B cell (primary cell): ENCODE measurements around the gene ERBIN. TPM values are rescaled to one million over a fixed set of nuclear protein-coding genes. Genes with fewer than 3 reads are reported as not detected.
"Not testable (repeated sequence)": the region's sequence is repeated elsewhere in the genome, so short reads cannot be mapped to it uniquely, and the experiment has no call there.

Experiments used
- ATAC-seq: fragments of 200-7000 bp; cut with Tn5 transposase; one replicate; pipeline ENCODE4 v1.10.0; 2021; ENCODE audit warnings: low read depth, mild to moderate bottlenecking, moderate number of reproducible peaks, moderate library complexity
- CTCF ChIA-PET: fragments of 350-600 bp; sonication (Branson Sonifier 250); formaldehyde crosslinking; loops from one replicate; lab custom pipeline; 2021; ENCODE audit warnings: antibody characterized with exemption, inconsistent platforms; lab: Charles Lee
- POLR2A ChIA-PET: fragments of 350-600 bp; sonication (Branson Sonifier 250); formaldehyde crosslinking; loops from one replicate; lab custom pipeline; 2021; ENCODE audit warnings: antibody characterized with exemption; lab: Charles Lee
- DNase-seq: peaks from one replicate; pipeline ENCODE4 v3.0.0; 2013
- H2AFZ ChIP-seq: 2 replicates; pipeline ENCODE4 v1.6.1; 2012; ENCODE audit warnings: mild to moderate bottlenecking, low read depth, low read length; ENCODE audit not compliant: insufficient read depth, poor library complexity, severe bottlenecking
- H3K27ac ChIP-seq, 2 donors: 1 replicate in 1 of 2; 2 replicates in 1 of 2; pipeline ENCODE4 v1.5.1; 2012 to 2013; ENCODE audit warnings: low read length in 2 of 2, mild to moderate bottlenecking in 2 of 2, moderate library complexity in 1 of 2
- H3K27me3 ChIP-seq, 4 experiments: fragments of 200-600 bp in 1 of 4; sonication (generic) in 1 of 4; replicated peaks in 1 of 4; 1 replicate in 2 of 4; 2 replicates in 2 of 4; pipeline versions ENCODE4 v1.6.1 to v1.7.0; 2013 to 2016; ENCODE audit warnings: low read length in 3 of 4, mild to moderate bottlenecking in 2 of 4, mixed read lengths in 1 of 4, moderate library complexity in 1 of 4; ENCODE audit not compliant: insufficient read depth in 4 of 4, control insufficient read depth in 3 of 4; ENCODE audit errors: control extremely low read depth in 1 of 4
- H3K36me3 ChIP-seq, 2 experiments: replicated peaks in 1 of 2; 1 replicate in 1 of 2; 2 replicates in 1 of 2; pipeline versions ENCODE4 v1.6.1 to v1.7.1; 2013; ENCODE audit warnings: low read length in 1 of 2; ENCODE audit not compliant: insufficient read depth in 2 of 2, control insufficient read depth in 1 of 2; ENCODE audit errors: control extremely low read depth in 1 of 2, extremely low read depth in 1 of 2
- H3K4me1 ChIP-seq, 2 donors: fragments of 200-600 bp in 1 of 2; sonication (generic) in 1 of 2; 1 replicate in 1 of 2; 2 replicates in 1 of 2; pipeline versions ENCODE4 v1.5.1 to v1.6.1; 2013 to 2017; ENCODE audit warnings: low read length in 2 of 2; ENCODE audit not compliant: control insufficient read depth in 2 of 2, insufficient read depth in 2 of 2
- H3K4me2 ChIP-seq: replicated peaks from 2 replicates; pipeline ENCODE3; 2012; ENCODE audit warnings: mild to moderate bottlenecking, low read depth, low read length; ENCODE audit not compliant: poor library complexity, severe bottlenecking
- H3K4me3 ChIP-seq, 5 experiments: fragments of 200-600 bp in 1 of 5; sonication (generic) in 1 of 5; 1 replicate in 3 of 5; 2 replicates in 2 of 5; pipeline versions ENCODE4 v1.5.1 to v1.7.0; 2011 to 2016; ENCODE audit warnings: low read length in 4 of 5, mild to moderate bottlenecking in 4 of 5, low read depth in 2 of 5, control low read depth in 1 of 5, moderate library complexity in 1 of 5; ENCODE audit not compliant: insufficient read depth in 1 of 5; ENCODE audit errors: control extremely low read depth in 1 of 5, extremely low read depth in 1 of 5
- H3K79me2 ChIP-seq: fragments of 200-600 bp; sonication (generic); one replicate; pipeline ENCODE4 v1.6.0; 2016; ENCODE audit warnings: low read length; ENCODE audit not compliant: control insufficient read depth, insufficient read depth
- H3K9ac ChIP-seq: fragments of 200-600 bp; sonication (generic); 2 replicates; pipeline ENCODE4 v1.6.1; 2017; ENCODE audit warnings: mild to moderate bottlenecking, low read length, moderate library complexity
- H3K9me3 ChIP-seq, 3 donors: one replicate each; pipeline versions ENCODE4 v1.6.1 to v1.7.1; 2013; ENCODE audit warnings: low read length in 2 of 3; ENCODE audit not compliant: control insufficient read depth in 2 of 3, insufficient read depth in 1 of 3; ENCODE audit errors: control extremely low read depth in 1 of 3
- H4K20me1 ChIP-seq: 2 replicates; pipeline ENCODE4 v1.6.0; 2012; ENCODE audit warnings: mild to moderate bottlenecking, low read length; ENCODE audit not compliant: insufficient read depth, control insufficient read depth, poor library complexity, severe bottlenecking
- H3K27ac Mint-ChIP-seq: one replicate; pipeline ENCODE4 v1.8.0; 2021; ENCODE audit warnings: mixed read lengths
- H3K27me3 Mint-ChIP-seq: one replicate; pipeline ENCODE4 v1.8.0; 2021; ENCODE audit warnings: mixed read lengths
- H3K4me1 Mint-ChIP-seq: one replicate; pipeline ENCODE4 v1.8.0; 2021; ENCODE audit warnings: mixed read lengths
- H3K4me3 Mint-ChIP-seq: one replicate; pipeline ENCODE4 v1.8.0; 2021; ENCODE audit warnings: mixed read lengths
- H3K9me3 Mint-ChIP-seq: one replicate; pipeline ENCODE4 v1.8.0; 2022; ENCODE audit warnings: mixed read lengths; ENCODE audit not compliant: insufficient read depth
- EZH2 ChIP-seq: IDR thresholded peaks from 2 replicates; pipeline ENCODE4 v1.6.1; 2012; ENCODE audit warnings: borderline replicate concordance, low read depth, mild to moderate bottlenecking, moderate library complexity, low read length; ENCODE audit not compliant: insufficient read depth, poor library complexity, severe bottlenecking
- WGBS: methylation state at CpG from one replicate; pipeline ENCODE4 v1.1.5; 2013; ENCODE audit warnings: missing lambda C conversion rate; ENCODE audit not compliant: insufficient coverage; 5-methylcytosine and 5-hydroxymethylcytosine counted together
- intact Hi-C: fragments of 100-400 bp; cut with micrococcal nuclease; formaldehyde crosslinking; loops from one replicate; pipeline ENCODE4 v1.10.0; 2022
- polyA plus RNA-seq: library from polyadenylated mRNA; depleted of rRNA; stranded (reverse); fragments of >200 nt; gene quantifications from 2 replicates; pipeline ENCODE4 v1.2.3, GENCODE V29; 2012
- total RNA-seq, 2 donors: library from RNA; stranded (reverse); fragments of 120-200 nt in 1 of 2; gene quantifications; 1 replicate in 1 of 2; 2 replicates in 1 of 2; pipeline versions ENCODE4 v1.2.3 to v1.2.4, GENCODE V29; 2013 to 2022
- TF ChIP-seq, protein P1 (sequence below): fragments of 200-600 bp; IDR thresholded peaks from one replicate; pipeline ENCODE4 v1.8.0; 2022; ENCODE audit warnings: antibody characterized with exemption, mild to moderate bottlenecking

The ERBIN gene
- total and polyA plus RNA-seq, 2 donors (not counting 1 experiment from before 2014, with no cell fraction given) = 27.7 to 106 TPM

DNA sequence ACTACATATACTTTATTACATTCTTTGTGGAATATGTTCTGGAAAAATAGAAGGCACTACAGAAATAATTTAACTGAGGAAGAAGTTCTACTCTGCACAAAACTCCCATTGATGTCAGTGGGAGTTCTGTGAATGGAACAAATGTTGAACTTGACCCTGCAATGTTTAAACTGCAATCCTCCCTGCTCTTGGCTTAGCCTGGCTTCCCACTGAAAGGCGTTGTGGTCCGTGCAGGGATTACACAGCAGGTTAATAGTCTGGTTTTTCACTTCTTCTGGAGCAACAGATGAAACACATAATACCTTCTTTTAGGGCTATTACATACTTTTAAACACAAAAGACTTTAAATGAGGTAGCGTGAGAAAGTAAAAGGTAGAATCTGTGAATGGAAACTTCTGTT is 12.9 kb upstream of the ERBIN start:
- no peaks in the 10 kb centered on the region for H3K27me3 Mint-ChIP-seq
- Histone ChIP-seq H3K36me3 (no peaks in the 10 kb centered on the region), H3K9ac (no peak overlapping the region), H4K20me1 (no peaks in the 10 kb centered on the region), H3K9me3 (no peaks in the 10 kb centered on the region), H3K27ac (no peak overlapping the region), H3K4me2 (no peak overlapping the region), H3K4me3 (no peak overlapping the region), H3K4me1 (peaks cover 4 to 11% of the 10 kb centered on the region in 2 donors), H3K27me3 (no peaks in the 10 kb centered on the region), H2AFZ (no peak overlapping the region), H3K79me2 (no peaks in the 10 kb centered on the region)
- H3K4me1 Mint-ChIP-seq = peaks cover 16% of the 10 kb centered on the region
- intact Hi-C loops = no loop called here
- ChIA-PET CTCF (no interaction called here), POLR2A (no interaction called here)
- H3K9me3 Mint-ChIP-seq = no peaks in the 10 kb centered on the region
- H3K4me3 Mint-ChIP-seq = no peak overlapping the region
- TF ChIP-seq EZH2 = no peak
- TF ChIP-seq, protein P1, sequence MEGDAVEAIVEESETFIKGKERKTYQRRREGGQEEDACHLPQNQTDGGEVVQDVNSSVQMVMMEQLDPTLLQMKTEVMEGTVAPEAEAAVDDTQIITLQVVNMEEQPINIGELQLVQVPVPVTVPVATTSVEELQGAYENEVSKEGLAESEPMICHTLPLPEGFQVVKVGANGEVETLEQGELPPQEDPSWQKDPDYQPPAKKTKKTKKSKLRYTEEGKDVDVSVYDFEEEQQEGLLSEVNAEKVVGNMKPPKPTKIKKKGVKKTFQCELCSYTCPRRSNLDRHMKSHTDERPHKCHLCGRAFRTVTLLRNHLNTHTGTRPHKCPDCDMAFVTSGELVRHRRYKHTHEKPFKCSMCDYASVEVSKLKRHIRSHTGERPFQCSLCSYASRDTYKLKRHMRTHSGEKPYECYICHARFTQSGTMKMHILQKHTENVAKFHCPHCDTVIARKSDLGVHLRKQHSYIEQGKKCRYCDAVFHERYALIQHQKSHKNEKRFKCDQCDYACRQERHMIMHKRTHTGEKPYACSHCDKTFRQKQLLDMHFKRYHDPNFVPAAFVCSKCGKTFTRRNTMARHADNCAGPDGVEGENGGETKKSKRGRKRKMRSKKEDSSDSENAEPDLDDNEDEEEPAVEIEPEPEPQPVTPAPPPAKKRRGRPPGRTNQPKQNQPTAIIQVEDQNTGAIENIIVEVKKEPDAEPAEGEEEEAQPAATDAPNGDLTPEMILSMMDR = no peak
- no peak overlapping the region for H3K27ac Mint-ChIP-seq
- 60% methylated on average over 2 of the region's 3 CpGs for WGBS
- no peak for DNase-seq
- no peak for ATAC-seq

DNA sequence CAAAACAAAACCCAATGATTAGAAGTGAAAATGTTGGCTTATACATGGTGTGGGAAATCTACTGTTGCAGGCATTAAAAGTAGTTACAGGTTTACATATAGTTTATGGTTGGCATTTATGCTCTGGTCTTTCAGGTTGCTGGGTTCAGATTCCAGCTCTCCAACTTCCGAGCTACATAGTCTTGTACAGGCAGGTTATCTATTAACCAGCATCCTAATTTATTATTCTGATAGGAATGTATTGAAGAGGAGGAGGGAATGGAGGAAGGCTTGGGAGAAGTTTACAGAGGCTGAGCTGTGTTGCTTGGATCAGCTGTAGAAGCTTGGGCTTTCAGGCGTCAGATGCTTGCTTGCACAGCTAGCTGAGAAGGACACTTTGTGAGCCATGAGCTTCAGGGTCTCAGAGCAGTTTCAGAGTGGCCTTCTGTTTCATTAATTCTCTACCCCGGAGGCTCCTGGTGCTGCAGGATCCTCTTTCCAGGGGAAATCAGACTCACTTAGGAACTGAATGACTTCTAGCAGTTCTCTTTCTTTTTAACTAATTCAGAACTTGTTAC is 11.7 kb upstream of the ERBIN start:
- Histone ChIP-seq H3K36me3 (no peaks in the 10 kb centered on the region), H3K27ac (no peak overlapping the region), H4K20me1 (no peaks in the 10 kb centered on the region), H2AFZ (no peak overlapping the region), H3K4me2 (no peak overlapping the region), H3K9ac (no peak overlapping the region), H3K4me1 (peaks cover 4 to 11% of the 10 kb centered on the region in 2 donors), H3K4me3 (no peak overlapping the region), H3K79me2 (no peaks in the 10 kb centered on the region), H3K27me3 (no peaks in the 10 kb centered on the region), H3K9me3 (no peaks in the 10 kb centered on the region)
- TF ChIP-seq, protein P1 = no peak
- no peak for TF ChIP-seq EZH2
- POLR2A ChIA-PET = no interaction called here
- no peaks in the 10 kb centered on the region for H3K27me3 Mint-ChIP-seq
- WGBS = 50% methylated on average over 2 of the region's 3 CpGs
- H3K27ac Mint-ChIP-seq = no peak overlapping the region
- peaks cover 16% of the 10 kb centered on the region for H3K4me1 Mint-ChIP-seq
- DNase-seq (no peak), ATAC-seq (no peak)
- intact Hi-C loops = no loop called here
- no peaks in the 10 kb centered on the region for H3K9me3 Mint-ChIP-seq
- H3K4me3 Mint-ChIP-seq = no peak overlapping the region
- CTCF ChIA-PET = interaction anchor here (0.8 kb wide), 1 partner anchor 17 kb away, joined by 3 read pairs; no protein-coding TSS in a partner anchor

DNA sequence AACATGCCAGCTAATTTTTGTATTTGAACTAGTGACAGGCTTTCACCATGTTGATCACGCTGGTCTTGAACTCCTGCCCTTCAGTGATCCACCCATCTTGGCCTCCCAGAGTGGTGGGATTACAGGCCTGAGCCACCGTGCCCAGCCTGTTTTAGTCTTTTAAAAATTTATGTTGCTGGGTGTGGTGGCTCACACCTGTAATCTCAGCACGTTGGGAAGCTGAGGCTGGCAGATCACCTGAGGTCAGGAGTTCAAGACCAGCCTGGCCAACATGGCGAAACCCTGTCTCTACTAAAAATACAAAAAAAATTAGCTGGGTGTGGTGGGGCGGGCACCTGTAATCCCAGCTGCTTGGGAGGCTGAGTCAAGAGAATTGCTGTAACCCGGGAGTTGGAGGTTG is 10.7 kb upstream of the ERBIN start:
- POLR2A ChIA-PET, DNase-seq, H3K4me3 Mint-ChIP-seq, H3K27me3 Mint-ChIP-seq, H3K9me3 ChIP-seq, intact Hi-C loops, H3K9ac ChIP-seq, H3K36me3 ChIP-seq, H3K9me3 Mint-ChIP-seq, H3K79me2 ChIP-seq, H3K4me3 ChIP-seq, H3K27ac ChIP-seq, H3K4me2 ChIP-seq, H3K27me3 ChIP-seq, H4K20me1 ChIP-seq, H2AFZ ChIP-seq, H3K27ac Mint-ChIP-seq, ATAC-seq, CTCF ChIA-PET: not testable (repeated sequence)
- H3K4me1 ChIP-seq = peaks cover 4 to 11% of the 10 kb centered on the region in 2 donors
- whole genome bisulfite sequencing = 97% methylated on average over 4 of the region's 6 CpGs
- peaks cover 16% of the 10 kb centered on the region for H3K4me1 Mint-ChIP-seq
